Esophagus squamous epithelium (tissue), 4 donors: ENCODE results near the gene RGS8.

Experiments
- POLR2A ChIP-seq, 4 donors: fragments of 450-650 bp; IDR thresholded peaks; one replicate each; pipeline ENCODE4 v1.6.1; 2017; ENCODE audit warnings: antibody characterized with exemption in 4 of 4, mild to moderate bottlenecking in 4 of 4, moderate library complexity in 3 of 4
- TF ChIP-seq, protein P1 (sequence below), 6 experiments: fragments of 450-650 bp in 4 of 6; fragments of 200-600 bp in 2 of 6; sonication (generic) in 2 of 6; IDR thresholded peaks; one replicate each; pipeline ENCODE4 v1.5.1; 2016 to 2019; ENCODE audit warnings: antibody characterized with exemption in 6 of 6, mild to moderate bottlenecking in 4 of 6, moderate library complexity in 4 of 6

DNA sequence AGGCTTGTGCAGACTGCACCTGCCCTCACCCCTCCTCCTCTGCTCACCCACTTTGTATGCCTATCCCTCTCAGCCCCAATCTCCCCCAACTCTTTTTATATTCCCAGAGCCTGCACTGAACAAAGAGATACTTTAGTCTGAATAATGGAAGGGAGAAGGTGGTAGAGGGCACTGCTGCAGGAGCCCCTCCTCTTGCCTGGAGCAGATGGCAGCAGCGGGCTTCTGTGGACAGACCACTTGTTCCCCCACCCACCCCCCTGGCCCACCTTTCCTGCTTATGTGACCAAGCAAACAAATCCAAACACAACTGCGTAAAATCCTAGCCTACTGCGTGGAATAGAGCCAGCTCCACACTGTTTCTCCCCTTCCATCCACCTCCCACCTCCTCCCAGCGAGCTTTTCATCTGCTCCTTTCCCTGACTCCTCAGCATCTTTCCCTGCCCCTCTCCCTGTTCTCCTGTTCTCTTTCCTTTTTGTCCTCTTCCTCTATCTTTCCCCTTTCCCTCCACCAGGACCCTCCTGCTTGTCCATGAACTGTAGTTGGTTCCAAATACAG lies 27.5 kb downstream of the RGS8 start:
- TF ChIP-seq, protein P1, sequence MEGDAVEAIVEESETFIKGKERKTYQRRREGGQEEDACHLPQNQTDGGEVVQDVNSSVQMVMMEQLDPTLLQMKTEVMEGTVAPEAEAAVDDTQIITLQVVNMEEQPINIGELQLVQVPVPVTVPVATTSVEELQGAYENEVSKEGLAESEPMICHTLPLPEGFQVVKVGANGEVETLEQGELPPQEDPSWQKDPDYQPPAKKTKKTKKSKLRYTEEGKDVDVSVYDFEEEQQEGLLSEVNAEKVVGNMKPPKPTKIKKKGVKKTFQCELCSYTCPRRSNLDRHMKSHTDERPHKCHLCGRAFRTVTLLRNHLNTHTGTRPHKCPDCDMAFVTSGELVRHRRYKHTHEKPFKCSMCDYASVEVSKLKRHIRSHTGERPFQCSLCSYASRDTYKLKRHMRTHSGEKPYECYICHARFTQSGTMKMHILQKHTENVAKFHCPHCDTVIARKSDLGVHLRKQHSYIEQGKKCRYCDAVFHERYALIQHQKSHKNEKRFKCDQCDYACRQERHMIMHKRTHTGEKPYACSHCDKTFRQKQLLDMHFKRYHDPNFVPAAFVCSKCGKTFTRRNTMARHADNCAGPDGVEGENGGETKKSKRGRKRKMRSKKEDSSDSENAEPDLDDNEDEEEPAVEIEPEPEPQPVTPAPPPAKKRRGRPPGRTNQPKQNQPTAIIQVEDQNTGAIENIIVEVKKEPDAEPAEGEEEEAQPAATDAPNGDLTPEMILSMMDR (IDR thresholded peaks at IDR 0.05): no peak
- no peak for TF ChIP-seq POLR2A (IDR thresholded peaks at IDR 0.05)
